ENCODE results near the gene HAUS7. TPM values are rescaled to one million over a fixed set of nuclear protein-coding genes. Genes with fewer than 3 reads are reported as not detected.

The HAUS7 gene
- 24.6 TPM for total RNA-seq (ENCODE audit: unreplicated experiment)
- long read RNA-seq, transcript HAUS7-202 (10 exons, 1,363 nt): major isoform, 24 of 25 reads
- long read RNA-seq, partial matches to known transcripts: 0 of 25 reads
- long read RNA-seq, other reads (novel, unspliced or antisense): 1 of 25 reads

DNA sequence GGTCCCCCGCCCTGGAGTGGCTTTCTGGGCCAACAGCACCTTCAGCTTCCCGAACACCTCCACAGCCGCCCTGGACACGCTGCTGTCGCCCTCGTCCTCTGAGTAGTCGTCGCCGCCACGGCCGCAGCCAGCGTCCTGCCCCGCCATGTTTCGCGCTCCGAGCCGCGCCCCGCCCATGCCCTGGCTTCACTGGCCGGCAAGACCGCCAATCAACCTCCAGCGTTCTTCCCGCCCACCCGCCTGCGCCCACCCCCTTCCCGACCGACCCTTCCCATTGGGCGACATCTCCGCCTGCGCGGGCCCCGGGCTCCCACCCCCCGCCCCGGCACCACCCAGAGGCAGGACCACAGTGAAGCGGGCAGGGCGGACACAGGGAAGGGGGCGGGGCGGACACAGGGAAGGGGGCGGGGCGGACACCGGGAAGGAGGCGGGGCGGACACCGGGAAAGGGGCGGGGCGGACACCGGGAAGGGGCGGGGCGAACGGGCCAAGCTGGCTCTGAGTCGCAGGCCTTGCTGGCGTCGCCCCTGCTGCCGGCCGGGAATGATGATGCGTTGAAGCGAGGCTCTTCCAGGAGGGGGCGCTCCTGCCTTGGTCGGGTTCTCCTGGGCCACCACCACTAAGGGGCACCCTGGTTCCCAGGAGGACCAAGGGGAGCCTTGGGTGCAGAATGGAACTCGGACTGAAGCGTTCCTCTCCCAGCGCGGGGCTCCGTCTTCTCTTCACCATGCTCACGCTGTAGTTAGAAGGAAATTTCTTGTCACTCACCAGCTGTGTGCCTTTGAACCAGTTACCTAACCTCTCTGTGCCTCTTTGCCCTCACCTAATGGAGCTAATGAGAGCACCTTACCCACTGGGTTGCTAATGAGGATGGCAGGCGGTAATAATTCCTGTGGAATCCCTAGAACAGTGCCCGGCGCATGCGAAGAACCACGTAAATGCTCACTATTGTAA is at the start of gene HAUS7:
Gene HAUS7, minus strand, starts transcription at position 166 of the 953 bp plus-strand sequence. Its CDS starts 19 bp downstream, at position 147.
- peak; percentile 88 for DNase-seq
- Mint-ChIP-seq H3K4me3 (ENCODE audit: unreplicated experiment) (peak within 1 kb of the TSS; percentile 84), H3K36me3 (ENCODE audit: unreplicated experiment) (no peaks in the 10 kb centered on the region), H3K9me3 (ENCODE audit: unreplicated experiment) (peaks cover 2% of the 10 kb centered on the region), H3K27ac (ENCODE audit: unreplicated experiment) (peak within 1 kb of the TSS; percentile 62), H3K4me1 (ENCODE audit: low read depth, unreplicated experiment) (peaks cover 8% of the 10 kb centered on the region), H3K27me3 (ENCODE audit: unreplicated experiment) (peaks cover 2% of the 10 kb centered on the region)
- TF ChIP-seq, protein P1, sequence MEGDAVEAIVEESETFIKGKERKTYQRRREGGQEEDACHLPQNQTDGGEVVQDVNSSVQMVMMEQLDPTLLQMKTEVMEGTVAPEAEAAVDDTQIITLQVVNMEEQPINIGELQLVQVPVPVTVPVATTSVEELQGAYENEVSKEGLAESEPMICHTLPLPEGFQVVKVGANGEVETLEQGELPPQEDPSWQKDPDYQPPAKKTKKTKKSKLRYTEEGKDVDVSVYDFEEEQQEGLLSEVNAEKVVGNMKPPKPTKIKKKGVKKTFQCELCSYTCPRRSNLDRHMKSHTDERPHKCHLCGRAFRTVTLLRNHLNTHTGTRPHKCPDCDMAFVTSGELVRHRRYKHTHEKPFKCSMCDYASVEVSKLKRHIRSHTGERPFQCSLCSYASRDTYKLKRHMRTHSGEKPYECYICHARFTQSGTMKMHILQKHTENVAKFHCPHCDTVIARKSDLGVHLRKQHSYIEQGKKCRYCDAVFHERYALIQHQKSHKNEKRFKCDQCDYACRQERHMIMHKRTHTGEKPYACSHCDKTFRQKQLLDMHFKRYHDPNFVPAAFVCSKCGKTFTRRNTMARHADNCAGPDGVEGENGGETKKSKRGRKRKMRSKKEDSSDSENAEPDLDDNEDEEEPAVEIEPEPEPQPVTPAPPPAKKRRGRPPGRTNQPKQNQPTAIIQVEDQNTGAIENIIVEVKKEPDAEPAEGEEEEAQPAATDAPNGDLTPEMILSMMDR (IDR thresholded peaks at IDR 0.05; ENCODE audit: partially characterized antibody, unreplicated experiment): peak; percentile 44

DNA sequence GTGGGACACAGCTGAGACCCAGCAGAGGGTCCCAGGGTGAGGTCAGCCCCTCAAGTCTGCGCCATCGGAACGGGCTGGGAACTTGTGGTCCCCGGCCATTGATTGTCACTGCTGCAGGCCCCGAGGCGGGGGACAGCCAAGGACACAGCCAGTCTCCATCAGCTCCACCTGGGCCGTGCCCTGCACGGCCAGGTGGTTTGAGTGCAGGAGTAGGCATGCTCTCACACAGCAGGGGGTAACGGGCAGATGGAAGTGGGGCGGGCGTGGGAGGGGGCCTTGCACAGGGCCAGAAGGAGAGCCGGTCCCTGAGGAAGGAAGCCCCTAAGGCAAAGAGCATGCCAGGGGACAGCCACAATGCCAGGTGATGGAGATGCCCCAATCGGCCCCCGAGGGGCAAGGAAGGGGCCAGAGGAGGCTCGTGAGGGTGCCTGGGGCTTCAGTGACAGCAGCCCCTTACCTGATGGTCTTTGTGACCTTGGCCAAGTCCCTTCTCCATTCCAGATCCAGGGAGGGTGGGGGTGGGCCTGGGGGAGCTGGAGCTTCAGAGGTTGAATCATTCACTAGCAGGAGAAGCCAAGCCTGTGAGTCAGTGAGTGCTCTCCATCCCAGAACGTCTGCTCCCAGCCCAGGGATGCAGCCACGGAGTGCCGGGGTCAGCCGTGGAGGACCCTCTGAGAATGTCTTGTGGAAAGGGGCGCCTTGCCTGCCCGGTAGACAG is 49.4 kb upstream of the HAUS7 start:
- Mint-ChIP-seq H3K27me3 (ENCODE audit: unreplicated experiment) (peaks cover 8% of the 10 kb centered on the region), H3K9me3 (ENCODE audit: unreplicated experiment) (peaks cover 10% of the 10 kb centered on the region), H3K36me3 (ENCODE audit: unreplicated experiment) (no peaks in the 10 kb centered on the region), H3K4me3 (ENCODE audit: unreplicated experiment) (no peak overlapping the region), H3K27ac (ENCODE audit: unreplicated experiment) (no peak overlapping the region), H3K4me1 (ENCODE audit: low read depth, unreplicated experiment) (peaks cover 23% of the 10 kb centered on the region)
- no peak for DNase-seq
- TF ChIP-seq, protein P1 (IDR thresholded peaks at IDR 0.05; ENCODE audit: partially characterized antibody, unreplicated experiment): no peak

DNA sequence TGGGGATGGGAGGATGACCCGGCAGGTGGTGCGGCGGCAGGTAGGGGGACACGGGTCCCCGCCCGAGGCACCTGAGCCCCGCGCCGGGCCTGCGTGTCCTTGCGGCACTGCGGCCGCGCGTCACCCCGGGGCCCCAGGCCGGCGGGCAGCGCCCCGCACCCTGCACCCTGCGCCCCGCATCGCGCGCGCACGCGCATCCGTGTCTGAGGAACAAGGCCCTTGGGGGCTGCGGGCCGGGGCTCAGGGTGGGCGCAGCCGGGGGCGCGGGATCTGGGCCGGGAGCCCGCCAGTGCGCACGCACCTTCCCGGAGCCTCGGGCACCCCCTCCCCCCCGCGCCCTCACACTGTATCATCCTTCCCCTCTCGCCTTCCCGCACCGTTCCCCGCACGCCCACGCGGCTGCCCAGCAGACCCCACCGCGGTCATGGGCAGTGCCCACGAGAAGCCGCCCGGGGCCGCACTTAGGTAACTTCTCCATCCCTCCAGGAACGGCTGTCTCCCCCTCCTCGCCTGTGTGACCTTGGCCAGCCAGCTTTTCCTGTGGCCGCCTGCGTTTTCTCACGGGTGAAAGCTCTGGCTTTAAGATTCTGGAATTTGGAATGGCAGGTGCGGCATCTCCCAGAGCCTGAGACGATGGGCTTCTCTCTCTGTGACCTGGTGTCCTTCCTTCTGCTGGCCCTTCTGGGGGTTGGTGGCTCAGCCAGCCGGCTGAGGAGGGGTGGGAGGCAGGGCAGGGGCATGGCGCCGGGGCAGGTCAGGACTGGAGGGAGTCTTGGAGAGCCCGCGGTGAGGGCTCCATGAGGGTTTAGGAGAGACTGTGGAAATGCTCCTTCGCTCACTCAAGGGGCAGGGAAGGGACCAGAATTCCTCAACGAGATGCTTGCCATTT is 47.8 kb upstream of the HAUS7 start:
- H3K4me1 Mint-ChIP-seq (ENCODE audit: low read depth, unreplicated experiment): peaks cover 15% of the 10 kb centered on the region
- no peak for DNase-seq
- H3K9me3 Mint-ChIP-seq (ENCODE audit: unreplicated experiment): peaks cover 5% of the 10 kb centered on the region
- TF ChIP-seq, protein P1 (IDR thresholded peaks at IDR 0.05; ENCODE audit: partially characterized antibody, unreplicated experiment): no peak
- peaks cover 6% of the 10 kb centered on the region for H3K27me3 Mint-ChIP-seq (ENCODE audit: unreplicated experiment)
- peak overlapping the region; percentile 62 for H3K27ac Mint-ChIP-seq (ENCODE audit: unreplicated experiment)
- no peaks in the 10 kb centered on the region for H3K36me3 Mint-ChIP-seq (ENCODE audit: unreplicated experiment)
- H3K4me3 Mint-ChIP-seq (ENCODE audit: unreplicated experiment): peak overlapping the region; percentile 90

DNA sequence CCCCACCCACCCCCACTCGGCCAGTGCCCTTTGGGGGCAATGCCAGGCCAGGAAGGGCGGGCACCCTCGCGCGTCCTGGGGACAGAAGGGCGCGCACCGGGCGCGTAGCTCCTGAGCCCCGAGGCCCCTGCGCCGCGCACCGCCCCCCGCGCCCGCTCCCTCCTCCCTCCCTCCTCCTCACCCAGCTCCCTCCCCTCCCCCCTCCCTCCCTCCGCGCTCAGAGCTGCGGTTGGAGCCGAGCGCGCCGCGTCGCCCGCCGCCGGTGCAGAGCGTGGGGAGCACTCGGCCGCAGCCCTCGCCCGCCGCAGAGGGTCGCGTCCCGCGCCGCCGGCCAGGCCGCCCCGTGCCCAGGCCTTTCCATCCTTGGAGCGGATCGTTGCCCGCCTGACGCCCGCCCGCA is 47.0 kb upstream of the HAUS7 start, which contains the start of gene ATP2B3:
Gene ATP2B3, plus strand, starts transcription at position 220 of the 400 bp plus-strand sequence. CDS start 18,606 bp downstream, outside the sequence.
- DNase-seq: peak; percentile 55
- Mint-ChIP-seq H3K4me3 (ENCODE audit: unreplicated experiment) (peak within 1 kb of the TSS; percentile 90), H3K9me3 (ENCODE audit: unreplicated experiment) (peaks cover 5% of the 10 kb centered on the region), H3K4me1 (ENCODE audit: low read depth, unreplicated experiment) (peaks cover 12% of the 10 kb centered on the region), H3K27ac (ENCODE audit: unreplicated experiment) (peak within 1 kb of the TSS; percentile 62), H3K27me3 (ENCODE audit: unreplicated experiment) (peaks cover 4% of the 10 kb centered on the region), H3K36me3 (ENCODE audit: unreplicated experiment) (no peaks in the 10 kb centered on the region)
- TF ChIP-seq, protein P1 (IDR thresholded peaks at IDR 0.05; ENCODE audit: partially characterized antibody, unreplicated experiment): no peak

Measured in glutamatergic neuron (in vitro differentiated cells).